ENCODE measurements around the gene RASIP1.

DNA sequence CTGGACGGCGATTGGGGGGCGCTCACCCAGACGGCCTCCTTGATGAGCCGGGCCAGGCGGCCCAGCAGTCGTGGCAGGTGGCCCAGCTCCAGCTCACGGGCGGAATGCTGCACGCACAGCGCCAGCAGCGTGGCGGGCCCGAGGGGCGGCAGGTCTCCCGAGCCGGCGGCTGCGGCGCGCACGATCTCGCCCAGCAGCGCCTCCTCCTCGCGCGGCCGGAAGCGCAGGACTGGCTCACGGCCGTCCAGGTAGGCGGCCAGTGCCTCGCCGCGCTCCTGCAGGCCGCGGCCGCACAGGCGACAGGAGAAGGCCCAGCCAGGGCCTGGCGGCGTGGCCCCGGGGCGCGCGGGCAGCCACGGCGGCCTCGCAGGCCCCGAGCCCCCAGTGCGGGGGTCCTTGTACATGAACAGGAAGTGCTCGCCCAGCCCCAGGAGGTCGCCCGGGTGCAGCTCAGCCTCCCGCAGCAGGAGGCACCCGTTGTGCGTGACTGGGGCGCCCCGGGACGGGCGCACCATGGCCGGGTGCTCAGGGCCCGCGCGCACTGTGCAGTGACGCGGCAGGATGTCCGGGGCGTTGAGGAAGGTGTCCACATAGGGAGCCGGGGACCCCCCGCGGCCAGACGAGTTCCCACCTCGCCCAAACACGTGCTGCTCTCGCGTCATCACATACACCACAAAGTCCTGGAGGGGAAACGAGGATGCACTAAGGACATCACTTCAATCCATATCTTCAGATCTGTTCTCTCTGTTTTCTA is 11.3 kb downstream of the RASIP1 start:
- TF ChIP-seq, protein P1, sequence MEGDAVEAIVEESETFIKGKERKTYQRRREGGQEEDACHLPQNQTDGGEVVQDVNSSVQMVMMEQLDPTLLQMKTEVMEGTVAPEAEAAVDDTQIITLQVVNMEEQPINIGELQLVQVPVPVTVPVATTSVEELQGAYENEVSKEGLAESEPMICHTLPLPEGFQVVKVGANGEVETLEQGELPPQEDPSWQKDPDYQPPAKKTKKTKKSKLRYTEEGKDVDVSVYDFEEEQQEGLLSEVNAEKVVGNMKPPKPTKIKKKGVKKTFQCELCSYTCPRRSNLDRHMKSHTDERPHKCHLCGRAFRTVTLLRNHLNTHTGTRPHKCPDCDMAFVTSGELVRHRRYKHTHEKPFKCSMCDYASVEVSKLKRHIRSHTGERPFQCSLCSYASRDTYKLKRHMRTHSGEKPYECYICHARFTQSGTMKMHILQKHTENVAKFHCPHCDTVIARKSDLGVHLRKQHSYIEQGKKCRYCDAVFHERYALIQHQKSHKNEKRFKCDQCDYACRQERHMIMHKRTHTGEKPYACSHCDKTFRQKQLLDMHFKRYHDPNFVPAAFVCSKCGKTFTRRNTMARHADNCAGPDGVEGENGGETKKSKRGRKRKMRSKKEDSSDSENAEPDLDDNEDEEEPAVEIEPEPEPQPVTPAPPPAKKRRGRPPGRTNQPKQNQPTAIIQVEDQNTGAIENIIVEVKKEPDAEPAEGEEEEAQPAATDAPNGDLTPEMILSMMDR (IDR thresholded peaks at IDR 0.05): peak in 1 of 5 experiments; percentile 9
- TF ChIP-seq POLR2A (IDR thresholded peaks at IDR 0.05): no peak

All from transverse colon (tissue), 3 donors.